ENCODE data around the gene EIF1AD.

GRCh38 chr11:65981101-65981740 lies 20.7 kb downstream of the EIF1AD start:
- no peak for TF ChIP-seq CTCF (IDR thresholded peaks at IDR 0.05)
- TF ChIP-seq POLR2AphosphoS5 (IDR thresholded peaks at IDR 0.05): no peak
- no peak for TF ChIP-seq POLR2A (IDR thresholded peaks at IDR 0.05)
